NOMO-1 treated with dmso at 0.1 percent for 144 hours (cell line): ENCODE results near the gene XXYLT1.
"Not testable (repeated sequence)": the region's sequence is repeated elsewhere in the genome, so short reads cannot be mapped to it uniquely, and the experiment has no call there.

Experiments used
- DNase-seq: peaks from one replicate; lab custom pipeline; 2025; ENCODE audit not compliant: unreplicated experiment; lab: John Stamatoyannopoulos, UW

Gene XXYLT1

DNA sequence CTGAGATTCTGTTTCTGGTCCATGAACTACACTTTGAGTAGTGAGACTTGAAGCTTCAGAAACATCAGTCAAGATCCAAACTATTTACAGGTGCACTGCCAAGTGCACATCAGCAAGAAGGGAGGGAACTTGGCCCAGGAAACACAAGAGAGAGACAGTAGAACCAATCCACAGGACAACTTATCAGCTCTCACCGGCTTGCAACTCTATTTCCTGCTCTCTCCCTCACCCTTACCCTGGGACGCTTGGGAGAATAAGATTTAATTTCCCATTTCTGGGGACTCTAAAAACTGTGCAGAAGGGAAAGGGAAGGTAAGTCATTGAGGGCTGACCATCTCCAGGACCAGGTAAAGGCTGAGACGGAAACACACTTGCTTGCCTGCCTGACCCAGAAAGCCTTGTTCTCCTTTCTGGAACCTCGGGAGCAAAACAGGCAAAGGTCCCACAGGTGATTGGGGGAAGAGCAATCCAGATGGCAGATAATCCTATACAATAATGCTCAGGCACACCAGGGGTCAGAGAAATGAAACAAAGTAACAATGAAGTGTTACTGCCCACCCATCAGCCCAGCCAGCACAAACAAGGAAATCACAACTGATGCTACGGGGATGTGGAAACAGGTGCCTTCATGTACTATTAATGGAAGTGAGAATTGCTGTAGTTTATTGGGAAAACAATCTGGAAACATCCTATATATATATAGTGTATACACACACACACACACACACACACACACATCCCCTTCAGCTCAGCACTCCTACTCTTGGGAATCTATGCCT, 154.4 kb downstream of the XXYLT1 start:
- DNase-seq: no peak

DNA sequence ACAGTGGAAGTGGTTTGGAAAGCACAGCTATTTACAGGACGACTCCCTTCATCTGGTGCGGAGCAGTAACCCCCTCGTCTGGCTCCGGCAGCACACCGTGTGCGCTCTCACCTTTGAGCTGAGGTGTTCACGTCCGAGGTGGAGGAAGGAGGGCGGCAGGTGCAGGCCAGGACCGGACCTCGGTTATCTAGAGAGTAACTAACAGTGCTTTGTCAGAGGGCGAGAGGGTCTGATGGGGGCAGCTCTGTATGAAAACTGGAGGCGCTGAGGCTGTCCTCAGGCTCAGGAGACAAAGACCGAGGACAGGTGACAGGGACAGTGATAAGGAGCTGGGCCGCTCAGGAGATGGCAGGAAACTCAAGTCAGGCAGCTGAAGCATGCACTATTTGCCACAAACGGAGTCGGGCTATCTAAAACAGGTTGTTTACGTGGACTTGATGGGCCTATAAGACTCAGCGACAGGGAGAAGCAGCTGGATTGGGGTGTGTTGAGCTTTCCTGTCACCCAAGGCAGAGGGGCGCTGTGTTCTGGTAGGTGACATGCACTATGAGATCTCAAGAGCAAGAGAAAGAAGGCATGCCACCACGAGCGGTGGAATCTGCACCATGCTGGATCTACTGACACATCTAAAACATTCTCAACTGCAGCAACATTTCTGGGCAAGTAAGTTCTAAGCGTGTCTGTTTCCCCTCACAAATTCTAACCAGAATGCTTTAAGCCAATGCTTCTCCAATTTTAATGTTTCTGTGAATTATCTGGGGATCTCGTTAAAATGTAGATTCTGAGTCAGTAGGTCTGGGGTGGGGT, 155.2 kb downstream of the XXYLT1 start:
- DNase-seq: no peak

DNA sequence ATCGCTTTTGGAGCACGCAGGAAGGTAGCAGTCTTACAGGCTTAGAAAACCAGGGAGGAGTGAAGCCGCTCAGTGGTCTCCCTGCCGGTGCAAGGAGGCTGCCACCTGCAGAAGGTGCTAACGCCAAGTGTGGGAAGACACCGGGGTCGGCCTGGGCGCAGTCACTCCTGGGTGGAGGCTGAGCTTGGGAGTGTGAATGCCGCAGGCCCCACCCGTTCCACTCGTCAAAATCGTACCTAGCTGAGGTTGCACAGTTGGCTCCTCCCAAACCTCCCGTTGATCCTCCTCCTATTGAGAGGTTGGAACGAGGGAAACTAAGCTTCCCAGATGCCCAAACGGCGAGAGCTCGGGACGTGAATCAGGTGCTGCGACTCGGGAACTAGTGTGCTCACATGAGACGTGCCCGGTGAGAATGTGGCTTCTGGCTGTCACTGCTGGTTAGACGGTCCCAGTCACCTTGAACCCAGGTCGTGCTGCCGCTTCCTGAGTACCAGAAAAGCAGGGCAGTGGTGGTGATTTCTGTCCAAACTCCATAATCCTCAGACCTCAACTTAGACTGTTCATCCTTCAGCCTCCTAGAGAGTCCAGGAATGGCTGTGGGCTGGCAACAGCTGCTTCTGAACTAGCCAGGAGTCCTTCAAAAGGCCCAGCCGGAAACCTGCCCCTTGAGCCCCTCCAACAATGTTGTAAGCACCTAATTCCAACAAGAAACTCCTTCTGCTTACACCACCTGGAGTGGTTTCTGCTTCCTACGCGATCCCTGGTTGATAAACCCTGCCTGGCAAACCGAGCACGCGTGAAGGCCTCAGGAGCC, 156.0 kb downstream of the XXYLT1 start:
- no peak for DNase-seq

DNA sequence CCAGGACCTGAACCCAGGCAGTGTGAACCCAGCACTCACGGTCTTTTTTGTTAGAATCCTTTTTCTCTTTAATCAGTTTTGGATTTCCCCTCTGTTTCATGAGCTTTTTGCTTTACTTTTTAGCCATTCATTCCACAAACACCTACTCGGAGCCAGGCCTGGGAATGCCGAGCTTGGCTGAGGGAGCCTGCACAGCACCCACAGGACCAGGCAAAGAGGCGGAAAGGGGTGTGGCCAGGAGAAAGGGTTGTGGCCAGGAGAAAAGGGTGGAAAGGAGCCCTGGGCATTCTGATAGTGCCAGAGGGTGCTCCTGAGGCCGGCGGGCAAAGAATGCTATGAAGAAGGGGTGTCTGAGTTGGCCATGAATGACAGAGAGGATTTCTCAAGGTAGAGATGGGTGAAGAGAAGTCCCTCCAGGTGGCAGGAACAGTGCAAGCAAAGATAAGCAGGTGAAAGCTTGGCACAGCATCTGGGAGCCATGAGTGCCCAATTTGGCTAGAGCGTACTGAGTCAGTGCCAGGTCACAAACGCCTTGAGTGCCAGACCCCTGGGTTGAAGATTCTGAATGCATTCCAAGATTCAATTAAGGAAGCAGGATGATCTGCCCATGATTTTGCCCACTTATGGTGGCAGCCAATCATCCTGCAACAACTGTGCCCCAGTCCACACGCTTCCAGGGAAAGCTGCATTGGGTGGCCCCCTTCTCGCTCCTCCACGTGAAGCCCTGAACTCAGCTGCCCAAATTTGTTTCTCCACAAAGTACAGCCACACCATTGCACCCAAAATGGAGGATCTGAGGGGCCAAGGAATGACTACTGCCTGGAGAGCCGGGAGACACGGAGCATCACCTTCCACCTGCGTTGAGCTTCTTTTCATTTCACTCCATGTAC, 157.2 kb downstream of the XXYLT1 start:
- DNase-seq: no peak

DNA sequence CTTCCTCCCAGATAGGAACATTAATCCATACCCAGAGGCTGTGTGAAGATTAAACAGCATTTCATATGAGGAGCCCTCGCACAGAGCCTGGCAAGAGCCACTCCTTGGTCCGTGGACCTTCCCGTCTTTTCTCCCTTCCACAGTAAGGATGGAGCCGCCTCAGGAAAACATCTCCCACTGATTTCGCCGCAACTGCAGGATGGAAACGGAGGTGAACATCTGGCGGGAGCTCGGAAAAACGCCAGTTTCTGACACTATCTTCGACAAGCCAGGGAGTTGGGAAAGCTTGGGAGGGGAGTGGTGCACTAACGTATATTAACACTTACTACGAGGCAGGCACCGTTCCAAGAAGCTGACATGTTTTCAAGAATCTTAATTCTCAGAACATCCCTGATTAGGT, 157.9 kb downstream of the XXYLT1 start:
- no peak for DNase-seq

DNA sequence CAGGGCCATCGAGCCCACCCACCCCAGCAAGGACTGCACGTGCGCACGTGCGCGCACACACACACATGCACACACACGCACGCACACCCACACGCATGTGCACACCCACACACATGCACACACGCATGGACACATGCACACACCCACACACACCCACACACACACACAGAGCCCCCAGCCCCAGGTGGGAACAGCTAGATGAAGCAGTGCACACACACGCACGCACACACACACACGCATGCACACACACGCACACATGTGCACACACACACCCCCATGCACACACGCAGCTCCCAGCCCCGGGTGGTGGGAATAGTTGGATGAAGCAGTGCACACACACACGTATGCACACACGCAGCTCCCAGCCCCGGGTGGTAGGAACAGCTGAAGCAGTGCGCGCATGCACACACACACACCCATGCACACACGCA, 158.6 kb downstream of the XXYLT1 start:
- DNase-seq: no peak

DNA sequence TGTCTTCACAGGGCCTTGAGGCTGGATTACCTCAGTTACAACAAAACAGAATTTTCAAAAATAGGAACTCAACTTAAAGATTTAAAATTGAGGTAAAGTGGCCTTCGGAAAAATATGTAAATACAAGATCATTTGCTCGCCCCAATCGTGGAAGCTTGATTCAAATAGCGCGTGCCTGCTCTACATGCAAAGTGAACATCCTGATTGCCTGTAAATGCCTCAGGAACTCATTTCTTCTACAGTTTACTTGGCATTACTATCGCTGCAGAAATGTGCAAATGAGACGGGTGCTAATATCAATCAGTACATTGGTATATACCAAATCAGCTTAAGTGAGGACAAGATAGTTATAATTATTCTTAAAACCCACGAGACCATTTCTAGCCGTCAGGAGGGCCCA, 159.2 kb downstream of the XXYLT1 start:
- DNase-seq: no peak

DNA sequence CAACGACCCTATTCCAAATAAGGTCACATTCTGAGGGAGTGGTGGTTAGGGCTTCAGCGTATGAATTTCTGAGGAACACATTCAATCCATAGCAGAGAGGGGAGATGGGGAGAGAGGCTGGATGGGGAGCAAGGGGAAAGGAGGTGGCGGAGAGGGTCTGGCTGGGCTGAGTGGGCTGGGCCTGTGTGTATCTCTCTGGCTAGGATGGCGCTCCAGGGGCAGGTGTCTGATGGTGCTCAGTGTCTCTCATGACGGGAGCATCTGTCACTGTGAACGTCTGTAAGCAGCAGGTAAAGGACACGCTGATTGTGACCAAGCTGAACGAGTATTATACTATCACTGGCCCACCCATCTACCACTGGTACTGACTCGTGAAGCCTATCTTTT, 159.6 kb downstream of the XXYLT1 start:
- DNase-seq: no peak

DNA sequence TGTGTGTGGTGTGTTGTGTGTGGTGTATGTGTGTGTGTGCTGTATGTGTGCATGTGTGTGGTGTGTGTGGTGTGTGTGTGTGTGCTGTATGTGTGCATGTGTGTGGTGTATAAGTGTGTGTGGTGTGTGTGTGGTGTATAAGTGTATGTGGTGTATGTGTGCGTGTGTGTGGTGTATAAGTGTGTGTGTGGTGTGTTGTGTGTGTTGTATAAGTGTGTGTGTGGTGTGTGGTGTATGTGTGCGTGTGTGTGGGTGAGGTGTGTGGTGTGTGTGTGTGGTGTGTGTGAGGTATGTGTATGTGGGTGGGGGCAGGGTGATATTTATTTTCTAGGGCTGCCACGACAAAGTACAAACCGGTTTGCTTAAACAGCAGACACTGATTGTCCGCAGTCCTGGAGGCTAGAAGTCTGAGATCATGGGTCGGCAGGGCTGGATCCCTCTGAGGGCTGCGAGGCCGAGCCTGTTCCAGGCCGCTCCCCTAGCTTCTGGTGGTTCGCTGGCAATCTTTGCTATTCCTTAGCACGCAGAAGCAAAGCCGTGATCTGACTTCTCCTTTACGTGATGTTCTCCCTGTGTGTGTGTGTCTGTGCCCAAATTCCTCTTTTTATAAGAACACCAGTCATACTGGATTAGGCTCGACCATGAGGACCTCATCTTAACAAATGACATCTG, 160.2 kb downstream of the XXYLT1 start:
- peak; percentile 73 for DNase-seq

DNA sequence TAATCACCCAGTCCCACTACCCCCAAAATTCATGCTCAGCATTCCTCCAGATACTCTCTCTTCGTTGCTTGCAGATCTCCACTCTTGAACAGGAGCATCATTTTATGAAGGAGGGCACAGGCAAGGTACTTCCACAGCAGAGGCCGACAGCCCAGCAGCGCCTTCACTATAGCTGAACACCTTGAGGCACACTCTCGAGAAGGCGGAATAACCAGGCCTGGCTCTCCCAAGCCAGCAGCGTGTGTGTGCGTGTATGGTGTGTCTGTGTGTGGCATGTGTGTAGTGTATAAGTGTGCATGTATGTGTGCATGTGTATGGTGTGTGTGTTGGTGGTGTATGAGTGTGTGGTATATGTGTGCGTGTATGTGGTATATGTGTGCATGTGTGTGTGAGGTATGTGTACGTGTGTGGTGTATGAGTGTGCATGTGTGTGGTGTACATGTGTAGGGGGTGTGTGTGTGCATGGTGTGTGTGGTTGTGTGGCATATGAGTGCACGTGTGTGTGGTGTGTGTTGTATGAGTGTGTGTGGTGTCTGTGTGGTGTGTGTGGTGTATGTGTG, 161.8 kb downstream of the XXYLT1 start:
- DNase-seq: no peak

DNA sequence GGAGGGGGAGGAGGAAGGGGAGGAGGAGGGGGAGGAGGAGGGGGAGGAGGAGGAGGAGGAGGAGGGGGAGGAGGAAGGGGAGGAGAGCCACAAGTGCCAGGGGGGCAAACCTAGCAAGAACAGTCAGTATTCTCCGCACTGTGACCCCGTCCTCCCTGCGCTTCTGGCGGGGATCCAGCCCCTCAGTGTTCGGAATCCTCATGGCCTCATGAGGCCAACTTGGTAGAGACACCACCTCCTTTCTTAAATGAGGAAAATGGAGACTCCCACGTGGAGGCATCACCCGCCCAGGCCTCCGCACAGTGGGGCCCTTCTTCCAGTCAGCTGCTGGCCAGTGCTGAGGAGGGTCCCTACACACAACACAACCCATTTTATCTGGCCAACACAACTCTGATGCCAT, 163.4 kb downstream of the XXYLT1 start:
- no peak for DNase-seq

DNA sequence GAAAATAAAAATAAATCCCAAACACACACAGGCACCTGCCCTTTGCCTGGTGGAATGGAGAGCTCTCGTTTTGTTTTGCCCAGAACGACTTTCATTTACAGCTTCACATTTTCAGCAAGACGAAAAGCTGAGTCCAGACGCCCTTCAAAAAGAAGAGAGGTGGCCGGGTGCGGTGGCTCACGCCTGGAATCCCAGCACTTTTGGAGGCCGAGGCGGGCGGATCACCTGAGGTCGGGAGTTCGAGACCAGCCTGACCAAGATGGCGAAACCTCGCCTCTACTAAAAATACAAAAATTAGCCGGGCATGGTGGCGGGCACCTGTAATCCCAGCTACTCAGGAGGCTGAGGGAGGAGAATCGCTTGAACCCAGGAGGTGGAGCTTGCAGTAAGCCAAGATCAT, 163.9 kb downstream of the XXYLT1 start:
- not testable (repeated sequence) for DNase-seq

DNA sequence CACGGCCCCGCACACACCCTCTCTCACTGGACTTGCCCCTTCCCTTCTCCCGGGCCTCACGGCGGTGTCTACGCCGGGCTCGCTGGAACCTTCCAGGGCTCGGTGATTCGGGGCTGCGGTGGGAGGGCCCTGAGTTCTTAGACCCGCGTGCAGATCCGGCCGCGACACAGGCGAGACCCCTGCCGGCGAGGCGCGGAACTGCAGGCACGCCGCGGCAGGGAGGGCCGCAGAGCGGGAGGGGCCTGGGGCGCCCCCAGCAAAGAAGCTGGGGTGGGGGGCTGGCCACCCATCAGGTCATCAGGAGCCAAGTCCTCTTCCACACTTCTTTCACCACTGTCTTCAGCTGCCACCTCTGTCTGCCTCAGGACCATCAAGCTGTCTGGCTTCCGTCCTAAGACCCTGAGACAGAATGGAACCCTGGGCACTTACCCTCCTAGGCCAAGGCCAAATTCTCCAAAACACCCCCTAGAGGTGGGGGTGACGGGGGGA, 164.5 kb downstream of the XXYLT1 start:
- peak; percentile 64 for DNase-seq

DNA sequence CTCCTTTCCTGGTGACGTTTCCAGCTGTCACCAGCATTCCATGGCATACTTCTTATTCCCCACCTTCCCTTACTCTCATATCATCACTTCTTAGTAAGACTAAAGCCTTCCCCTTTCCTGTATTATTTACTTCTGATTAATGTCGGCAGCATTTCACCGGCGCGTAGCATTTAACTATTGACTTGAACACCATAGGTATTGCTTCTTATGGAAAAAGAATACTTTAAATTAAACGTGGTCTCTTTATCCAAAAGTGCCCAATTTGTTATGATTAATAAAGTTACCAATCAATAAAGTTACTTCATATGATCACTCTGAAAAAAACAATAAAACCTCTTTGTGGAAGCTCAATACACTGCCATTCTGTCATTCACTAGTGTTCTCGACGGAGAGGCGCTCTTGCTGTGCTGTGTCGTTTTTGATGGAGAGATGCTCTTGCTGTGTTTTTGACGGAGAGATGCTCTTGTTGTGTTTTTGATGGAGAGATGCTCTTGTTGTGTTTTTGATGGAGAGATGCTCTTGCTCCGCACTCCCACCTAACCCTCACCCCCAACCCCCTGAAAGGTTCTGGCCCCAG, 165.0 kb downstream of the XXYLT1 start:
- DNase-seq: no peak

DNA sequence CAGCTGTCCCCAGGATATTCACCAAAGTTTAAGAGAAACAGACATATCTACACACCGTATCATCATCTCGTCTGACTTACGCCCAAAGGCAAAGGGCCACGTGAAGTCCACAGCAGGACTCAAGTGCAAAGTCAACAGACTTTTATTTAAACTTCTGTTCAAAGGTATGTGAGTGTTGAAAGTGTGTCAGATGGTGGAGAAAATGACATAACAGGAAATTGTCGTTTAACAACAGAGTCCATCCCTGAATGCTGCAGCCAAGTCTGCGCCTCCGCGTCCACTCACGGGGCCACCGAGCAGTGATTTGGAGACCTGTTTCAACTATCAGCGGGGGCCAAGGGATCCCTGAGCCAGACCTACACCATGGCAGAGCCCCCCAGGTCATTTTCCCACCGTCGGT, 165.6 kb downstream of the XXYLT1 start:
- no peak for DNase-seq

DNA sequence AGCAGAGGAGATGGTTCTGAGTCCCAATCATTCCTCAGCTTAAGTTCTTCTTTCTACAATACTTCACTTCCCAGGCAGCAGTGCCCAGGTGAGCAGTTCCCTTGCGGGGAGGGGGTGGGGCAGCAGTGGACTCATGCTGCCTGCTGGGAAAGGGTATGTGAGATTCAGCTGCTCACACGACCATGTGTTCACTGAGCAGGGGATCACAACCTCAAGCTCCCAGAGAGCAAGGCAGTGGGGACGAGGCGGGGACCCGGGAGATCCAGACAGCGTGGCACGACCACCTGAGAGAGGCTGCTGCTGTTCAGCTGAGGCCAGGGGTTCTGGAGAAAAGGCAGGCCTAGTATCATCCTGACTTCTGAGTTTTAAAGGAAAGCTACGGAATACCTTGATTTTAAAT, 166.6 kb downstream of the XXYLT1 start:
- DNase-seq: no peak

DNA sequence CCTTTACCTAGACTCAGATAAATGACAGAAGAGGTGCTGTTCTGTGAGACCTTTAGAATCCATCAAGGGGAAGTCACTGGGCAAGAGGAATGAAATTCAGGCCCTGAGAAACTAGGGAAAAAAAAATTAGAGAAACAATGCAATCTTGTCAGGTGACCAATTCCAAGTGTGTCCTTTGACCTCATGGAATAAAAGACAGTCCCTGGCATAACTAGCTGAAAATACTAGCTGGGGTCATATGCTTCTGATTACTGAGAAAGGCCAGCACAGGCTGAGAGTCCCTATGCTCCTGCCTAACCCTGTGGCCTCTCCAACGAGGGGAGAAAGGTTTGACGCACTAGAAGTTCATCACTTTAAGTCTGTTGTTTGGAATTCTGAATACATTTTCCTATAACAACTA, 167.3 kb downstream of the XXYLT1 start:
- no peak for DNase-seq

DNA sequence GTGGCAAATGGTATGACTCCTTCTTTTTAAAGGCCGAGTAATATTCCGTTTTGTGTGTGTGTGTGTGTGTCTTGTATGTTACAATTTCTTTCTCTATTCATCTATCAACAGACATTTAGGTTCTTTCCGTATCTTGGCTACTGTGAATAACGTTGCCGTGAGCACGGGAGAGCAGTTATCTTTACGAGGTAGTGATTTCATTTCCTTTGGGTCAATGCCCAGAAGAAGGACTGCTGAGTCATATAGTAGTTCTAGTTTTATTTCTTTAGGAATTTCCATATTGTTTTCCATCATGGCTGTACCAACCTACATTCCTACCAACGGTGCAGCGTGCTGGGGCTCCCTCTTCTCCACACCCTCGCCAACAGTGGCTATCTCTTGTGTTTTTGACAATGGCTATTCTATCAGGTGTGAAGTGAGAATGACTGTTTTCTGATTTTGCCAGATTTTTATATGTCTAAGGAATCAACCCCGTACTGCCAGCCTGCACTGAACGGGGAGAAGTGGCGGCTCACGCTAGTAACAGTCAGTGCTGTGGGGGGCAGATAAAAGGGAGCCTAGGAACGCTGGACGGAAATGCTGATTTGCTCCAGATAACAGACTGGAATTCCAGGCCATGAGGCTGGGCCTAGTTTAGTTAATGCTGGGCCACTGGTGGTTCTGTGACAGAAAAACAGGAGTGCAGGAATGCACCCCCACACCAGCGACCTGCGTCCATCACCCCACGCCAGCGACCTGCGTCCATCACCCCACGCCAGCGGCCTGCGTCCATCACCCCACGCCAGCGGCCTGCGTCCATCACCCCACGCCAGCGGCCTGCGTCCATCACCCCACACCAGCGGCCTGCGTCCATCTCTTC, 168.1 kb downstream of the XXYLT1 start:
- DNase-seq: no peak
